ENCODE measurements around the gene SLC7A8.

Gene SLC7A8

DNA sequence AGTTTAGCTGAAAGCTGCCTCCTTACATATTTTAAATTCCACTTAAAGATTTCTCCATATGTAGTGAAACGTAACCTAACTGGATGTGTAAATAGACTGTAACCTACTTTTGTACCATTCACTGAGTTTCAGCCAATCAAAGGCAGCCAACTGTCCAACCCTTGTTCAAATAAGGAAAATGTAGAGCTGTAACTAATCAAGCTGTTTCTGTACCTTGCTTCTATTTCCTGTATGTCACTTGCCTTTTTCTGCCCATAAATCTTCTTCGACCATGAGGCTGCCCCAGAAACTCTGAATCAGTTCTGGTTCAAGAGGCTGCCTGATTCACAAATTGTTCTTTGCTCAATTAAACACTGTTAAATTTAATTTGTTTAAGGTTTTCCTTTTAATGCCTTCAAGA lies 6.3 kb downstream of the SLC7A8 start (continued):
- TF ChIP-seq ZBTB49 (tag by site-specific recombination; IDR thresholded peaks at IDR 0.05; ENCODE audit: low read depth) (no peak), OSR2 (tag by site-specific recombination; IDR thresholded peaks at IDR 0.05) (peak; percentile 45; the same call in 1 of the 2 replicates), ZNF488 (tag by site-specific recombination; IDR thresholded peaks at IDR 0.05) (no peak), TRIM28 (IDR thresholded peaks at IDR 0.05; ENCODE audit: borderline replicate concordance, low read length) (peak; percentile 45; the same call in 1 of the 2 replicates), REST (tag by site-specific recombination; IDR thresholded peaks at IDR 0.05) (no peak), ZXDB (tag by site-specific recombination; IDR thresholded peaks at IDR 0.05) (0 out of 2 replicates have a peak, but pooled peaks have one; percentile 20)

DNA sequence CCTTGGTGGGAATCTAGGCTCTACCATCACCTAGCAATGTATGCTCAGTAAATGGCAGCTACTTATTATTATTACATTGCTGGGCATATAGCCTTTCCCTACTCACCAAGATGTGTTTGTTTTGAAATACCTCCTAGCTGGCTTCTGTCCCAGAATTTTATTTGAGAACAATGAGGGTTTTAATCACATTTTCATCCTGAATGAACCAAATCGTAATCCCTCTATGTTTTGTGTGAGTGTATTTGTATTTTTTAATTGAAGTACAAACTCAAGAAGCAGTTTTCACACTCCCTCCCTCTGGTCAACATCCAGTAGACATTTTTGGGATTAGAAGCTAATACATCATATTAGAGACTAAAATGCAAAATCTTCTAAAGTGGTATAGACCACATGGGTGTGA lies 7.6 kb downstream of the SLC7A8 start:
- POLR2A ChIA-PET: no interaction called here
- Histone ChIP-seq H3K4me1 (ENCODE audit: control insufficient read depth, insufficient read depth, low read length) (peaks cover 23% of the 10 kb centered on the region), H3K36me3 (ENCODE audit: control insufficient read depth in 2 of 2, insufficient read depth in 1 of 2, low read length in 2 of 2) (no peaks in the 10 kb centered on the region), H3K27ac (ENCODE audit: extremely low read depth, low read depth, low read length) (peak overlapping the region; percentile 40), H3K9me3 (ENCODE audit: control insufficient read depth, insufficient read depth, low read depth, low read length) (no peaks in the 10 kb centered on the region), H3K4me3 (ENCODE audit: low read depth, low read length) (no peak overlapping the region)
- CTCF ChIA-PET: interaction anchor here (0.6 to 10.0 kb wide), 6 partner anchors 8 to 278 kb away, joined by 3 to 68 read pairs (median 5); partner anchors contain the start of genes CEBPE and SLC7A8
- 0 out of 2 replicates have a peak, but pooled peaks have one; percentile 24 for TF ChIP-seq ZXDB (tag by site-specific recombination; IDR thresholded peaks at IDR 0.05)
- TF ChIP-seq ZNF18 (tag by site-specific recombination; IDR thresholded peaks at IDR 0.05): peak; percentile 63; the same call in 1 of the 2 replicates
- TF ChIP-seq ZFHX2 (tag by site-specific recombination; conservative IDR thresholded peaks at IDR 0.05): no peak
- no peak for TF ChIP-seq ZNF701 (tag by site-specific recombination; IDR thresholded peaks at IDR 0.05)
- 0 out of 2 replicates have a peak, but pooled peaks have one; percentile 26 for TF ChIP-seq INSM2 (tag by site-specific recombination; IDR thresholded peaks at IDR 0.05)
- TF ChIP-seq ZNF23 (tag by site-specific recombination; IDR thresholded peaks at IDR 0.05; ENCODE audit: borderline replicate concordance): no peak
- no peak for TF ChIP-seq SCRT1 (tag by site-specific recombination; IDR thresholded peaks at IDR 0.05; ENCODE audit: borderline replicate concordance)
- no peak for TF ChIP-seq EGR2 (tag by site-specific recombination; IDR thresholded peaks at IDR 0.05; ENCODE audit: low read depth)
- no peak for TF ChIP-seq ZNF311 (tag by site-specific recombination; IDR thresholded peaks at IDR 0.05; ENCODE audit: borderline replicate concordance)
- peak; percentile 44; the same call in 1 of the 2 replicates for TF ChIP-seq WT1 (tag by site-specific recombination; IDR thresholded peaks at IDR 0.05)
- TF ChIP-seq, protein P1, sequence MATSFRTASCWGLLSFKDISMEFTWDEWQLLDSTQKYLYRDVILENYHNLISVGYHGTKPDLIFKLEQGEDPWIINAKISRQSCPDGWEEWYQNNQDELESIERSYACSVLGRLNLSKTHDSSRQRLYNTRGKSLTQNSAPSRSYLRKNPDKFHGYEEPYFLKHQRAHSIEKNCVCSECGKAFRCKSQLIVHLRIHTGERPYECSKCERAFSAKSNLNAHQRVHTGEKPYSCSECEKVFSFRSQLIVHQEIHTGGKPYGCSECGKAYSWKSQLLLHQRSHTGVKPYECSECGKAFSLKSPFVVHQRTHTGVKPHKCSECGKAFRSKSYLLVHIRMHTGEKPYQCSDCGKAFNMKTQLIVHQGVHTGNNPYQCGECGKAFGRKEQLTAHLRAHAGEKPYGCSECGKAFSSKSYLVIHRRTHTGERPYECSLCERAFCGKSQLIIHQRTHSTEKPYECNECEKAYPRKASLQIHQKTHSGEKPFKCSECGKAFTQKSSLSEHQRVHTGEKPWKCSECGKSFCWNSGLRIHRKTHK (tag by site-specific recombination; IDR thresholded peaks at IDR 0.05): no peak
- no peak for TF ChIP-seq ZNF24 (tag by site-specific recombination; IDR thresholded peaks at IDR 0.05)
- TF ChIP-seq ZEB2 (tag by site-specific recombination; IDR thresholded peaks at IDR 0.05): no peak
- no peak for TF ChIP-seq ZNF560 (tag by site-specific recombination; IDR thresholded peaks at IDR 0.05; ENCODE audit: borderline replicate concordance)
- no peak for TF ChIP-seq ZNF426 (tag by site-specific recombination; IDR thresholded peaks at IDR 0.05)
- TF ChIP-seq ZNF555 (tag by site-specific recombination; conservative IDR thresholded peaks at IDR 0.05): no peak
- no peak for TF ChIP-seq ZNF211 (tag by site-specific recombination; IDR thresholded peaks at IDR 0.05; ENCODE audit: low read depth)
- TF ChIP-seq ZNF654 (tag by site-specific recombination; IDR thresholded peaks at IDR 0.05; ENCODE audit: low read depth): no peak
